ENCODE results near the gene FZD10.

The FZD10 gene

DNA sequence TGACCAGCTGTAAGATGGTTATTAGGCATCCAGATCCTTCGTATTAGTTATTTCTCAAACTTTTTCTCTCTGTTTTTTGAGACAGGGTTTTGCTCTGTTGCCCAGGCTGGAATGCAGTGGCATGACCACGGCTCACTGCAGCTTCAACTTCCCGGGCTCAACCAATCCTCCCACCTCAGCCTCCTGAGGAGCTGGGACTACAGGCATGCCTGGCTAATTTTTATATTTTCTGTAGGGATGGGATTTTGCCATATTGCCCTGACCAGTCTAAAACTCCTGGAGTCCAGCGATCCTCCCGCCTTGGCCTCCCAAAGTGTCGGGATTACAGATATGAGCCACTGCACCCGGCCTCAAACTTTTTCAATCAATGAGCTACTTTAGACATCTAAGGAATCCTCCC, 33.1 kb downstream of the FZD10 start:
- H3K27ac Mint-ChIP-seq: no peak overlapping the region
- H3K4me1 Mint-ChIP-seq: no peaks in the 10 kb centered on the region
- peaks cover 2% of the 10 kb centered on the region for H3K9me3 Mint-ChIP-seq
- H3K36me3 Mint-ChIP-seq (ENCODE audit: low read depth): no peaks in the 10 kb centered on the region
- TF ChIP-seq CTCF (IDR thresholded peaks at IDR 0.05; ENCODE audit: unreplicated experiment in 3 of 3): no peak
- peaks cover 29% of the 10 kb centered on the region for H3K27me3 Mint-ChIP-seq (ENCODE audit: low read depth)
- H3K4me3 Mint-ChIP-seq: no peak overlapping the region

- H3K4me3 Mint-ChIP-seq: no peak overlapping the region
- no peaks in the 10 kb centered on the region for H3K4me1 Mint-ChIP-seq
- TF ChIP-seq CTCF (IDR thresholded peaks at IDR 0.05; ENCODE audit: unreplicated experiment in 3 of 3): no peak
- peaks cover under 1% of the 10 kb centered on the region for H3K36me3 Mint-ChIP-seq (ENCODE audit: low read depth)
- peaks cover 6% of the 10 kb centered on the region for H3K9me3 Mint-ChIP-seq
- peaks cover 32% of the 10 kb centered on the region for H3K27me3 Mint-ChIP-seq (ENCODE audit: low read depth)
- no peak overlapping the region for H3K27ac Mint-ChIP-seq
These were observed 33.5 kb downstream of the FZD10 start for GRCh38 chr12:130195776-130196175.

GRCh38 chr12:130196827-130197226, 34.6 kb downstream of the FZD10 start:
- peaks cover 29% of the 10 kb centered on the region for H3K27me3 Mint-ChIP-seq (ENCODE audit: low read depth)
- peaks cover 9% of the 10 kb centered on the region for H3K9me3 Mint-ChIP-seq
- no peak for TF ChIP-seq CTCF (IDR thresholded peaks at IDR 0.05; ENCODE audit: unreplicated experiment in 3 of 3)
- H3K27ac Mint-ChIP-seq: no peak overlapping the region
- H3K36me3 Mint-ChIP-seq (ENCODE audit: low read depth): peaks cover 3% of the 10 kb centered on the region
- H3K4me1 Mint-ChIP-seq: no peaks in the 10 kb centered on the region
- no peak overlapping the region for H3K4me3 Mint-ChIP-seq

GRCh38 chr12:130198026-130198662, 35.9 kb downstream of the FZD10 start:
- H3K4me3 Mint-ChIP-seq: no peak overlapping the region
- peaks cover 33% of the 10 kb centered on the region for H3K27me3 Mint-ChIP-seq (ENCODE audit: low read depth)
- no peak overlapping the region for H3K27ac Mint-ChIP-seq
- peaks cover 9% of the 10 kb centered on the region for H3K9me3 Mint-ChIP-seq
- peaks cover 3% of the 10 kb centered on the region for H3K36me3 Mint-ChIP-seq (ENCODE audit: low read depth)
- H3K4me1 Mint-ChIP-seq: peaks cover 3% of the 10 kb centered on the region
- no peak for TF ChIP-seq CTCF (IDR thresholded peaks at IDR 0.05; ENCODE audit: unreplicated experiment in 3 of 3)

GRCh38 chr12:130198663-130199060, 36.4 kb downstream of the FZD10 start:
- Mint-ChIP-seq H3K4me1 (peaks cover 7% of the 10 kb centered on the region), H3K4me3 (no peak overlapping the region), H3K36me3 (ENCODE audit: low read depth) (peaks cover 3% of the 10 kb centered on the region), H3K9me3 (peaks cover 12% of the 10 kb centered on the region), H3K27ac (no peak overlapping the region), H3K27me3 (ENCODE audit: low read depth) (peaks cover 38% of the 10 kb centered on the region)
- TF ChIP-seq CTCF (IDR thresholded peaks at IDR 0.05; ENCODE audit: unreplicated experiment in 3 of 3): no peak

All from nephron (organoid).